Measurements from ENCODE around the gene CUX1.

DNA sequence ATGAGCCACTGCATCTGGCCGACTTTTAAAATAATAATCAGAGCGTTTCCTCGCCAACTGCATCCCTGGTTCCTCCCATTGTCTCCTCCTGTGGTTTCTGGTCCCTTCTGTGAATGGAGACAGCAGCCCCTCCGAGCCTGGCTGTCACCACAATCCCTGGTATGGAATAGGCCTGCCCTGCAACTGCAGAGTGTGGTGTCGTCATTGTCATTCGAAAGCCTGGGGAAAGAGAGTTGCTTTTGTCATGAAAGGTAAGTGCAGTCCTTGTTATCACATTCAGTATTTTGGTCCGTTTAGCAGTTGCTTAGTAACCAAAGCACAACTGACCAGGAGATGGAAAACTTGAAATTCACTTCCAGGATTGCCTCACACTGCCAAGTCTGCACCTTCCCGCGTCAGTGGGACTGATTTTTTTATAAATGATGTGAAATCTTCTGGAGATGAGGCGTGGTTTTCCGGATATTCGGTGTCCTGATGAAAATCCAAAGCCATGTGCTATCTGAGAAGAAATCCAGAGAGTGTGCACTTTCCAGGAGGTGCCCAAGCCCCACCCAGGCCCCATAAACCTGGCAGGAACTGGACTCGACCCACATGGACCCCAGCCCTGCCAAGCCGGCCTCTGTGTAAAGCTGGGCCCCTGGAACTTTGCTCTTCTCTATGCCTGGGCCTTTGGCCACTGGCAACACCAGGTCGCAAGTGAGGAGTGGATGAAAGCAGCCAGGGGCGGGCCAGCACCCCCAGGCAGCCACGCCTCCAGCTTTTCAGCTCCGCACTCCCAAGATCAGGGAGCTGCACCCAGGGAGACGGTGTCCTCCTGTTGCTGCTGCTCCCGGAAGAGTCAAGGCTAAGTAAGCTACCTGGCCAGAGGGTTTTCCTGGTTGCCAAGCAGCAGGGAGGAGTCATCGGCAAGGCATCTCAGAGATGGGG is 335.5 kb downstream of the CUX1 start:
- TF ChIP-seq POLR2A (IDR thresholded peaks at IDR 0.05; ENCODE audit: low read depth, low read length) (no peak), POLR2AphosphoS5 (IDR thresholded peaks at IDR 0.05; ENCODE audit: low read depth, low read length) (no peak), TAF1 (IDR thresholded peaks at IDR 0.05; ENCODE audit: low read depth, low read length) (no peak), PAX5 (IDR thresholded peaks at IDR 0.05; ENCODE audit: insufficient read depth, low read length, severe bottlenecking) (no peak)

Measured in GM12891 (cell line).